Activated CD4-positive, alpha-beta T cell treated with anti-CD3 and anti-CD28 coated beads, Interleukin-2, amount 50 U/mL, for 4 hours (primary cell): ENCODE measurements around the gene FABP3.

Experiments used
- DNase-seq, 2 experiments: peaks; one replicate each; pipeline ENCODE4 v3.0.0-alpha.2; 2020

Gene FABP3

GRCh38 chr1:31371121-31371959 lies 1.5 kb downstream of the FABP3 start:
- DNase-seq: no peak

GRCh38 chr1:31370565-31370964 lies 2.3 kb downstream of the FABP3 start:
- DNase-seq: no peak

- no peak for DNase-seq
These were observed 2.9 kb downstream of the FABP3 start for GRCh38 chr1:31370021-31370420.

GRCh38 chr1:31368611-31369107 lies 4.2 kb downstream of the FABP3 start:
- DNase-seq: no peak

GRCh38 chr1:31366796-31367195 lies 6.1 kb downstream of the FABP3 start:
- no peak for DNase-seq

GRCh38 chr1:31364561-31365250 lies 8.2 kb downstream of the FABP3 start:
- DNase-seq: no peak

- DNase-seq: no peak
These were observed 10.8 kb downstream of the FABP3 start for GRCh38 chr1:31362032-31362431.

- no peak for DNase-seq
These were observed 11.3 kb downstream of the FABP3 start for GRCh38 chr1:31361607-31362006.

- no peak for DNase-seq
These were observed 16.4 kb downstream of the FABP3 start for GRCh38 chr1:31356427-31356826.

GRCh38 chr1:31354283-31354682 lies 18.6 kb downstream of the FABP3 start:
- DNase-seq: no peak

- no peak for DNase-seq
These were observed 24.4 kb downstream of the FABP3 start for GRCh38 chr1:31348449-31348848.

- DNase-seq: no peak
These were observed 26.1 kb downstream of the FABP3 start for GRCh38 chr1:31346785-31347184.

- DNase-seq: no peak
These were observed 27.2 kb downstream of the FABP3 start for GRCh38 chr1:31345635-31346034.

GRCh38 chr1:31344503-31344902 lies 28.4 kb downstream of the FABP3 start:
- DNase-seq: no peak

- DNase-seq: no peak
These were observed 36.0 kb downstream of the FABP3 start for GRCh38 chr1:31336687-31337467.

GRCh38 chr1:31335007-31335406 lies 37.9 kb downstream of the FABP3 start:
- no peak for DNase-seq

GRCh38 chr1:31327381-31327780 lies 45.5 kb downstream of the FABP3 start:
- DNase-seq: no peak

GRCh38 chr1:31326461-31326860 lies 46.4 kb downstream of the FABP3 start:
- no peak for DNase-seq

GRCh38 chr1:31324992-31325391 lies 47.9 kb downstream of the FABP3 start:
- no peak for DNase-seq

- no peak for DNase-seq
These were observed 48.8 kb downstream of the FABP3 start for GRCh38 chr1:31324093-31324492.

GRCh38 chr1:31318146-31318545 lies 54.7 kb downstream of the FABP3 start:
- DNase-seq: no peak

GRCh38 chr1:31315902-31316301 lies 57.0 kb downstream of the FABP3 start:
- DNase-seq: no peak
